Naive thymus-derived CD4-positive, alpha-beta T cell (primary cell): Measurements from ENCODE around the gene FIGNL2. TPM values are rescaled to one million over a fixed set of nuclear protein-coding genes. Genes with fewer than 3 reads are reported as not detected.

ENCODE experiments used
- ATAC-seq: fragments of 150-1000 bp; cut with Tn5 transposase; 2 replicates; pipeline ENCODE4 v1.10.0; 2021; ENCODE audit warnings: mild to moderate bottlenecking, moderate library complexity
- CTCF ChIA-PET: fragments of 350-600 bp; sonication (Branson Sonifier 250); formaldehyde crosslinking; loops from one replicate; lab custom pipeline; 2021; ENCODE audit warnings: antibody characterized with exemption; lab: Charles Lee
- POLR2A ChIA-PET: fragments of 350-600 bp; sonication (Branson Sonifier 250); formaldehyde crosslinking; loops from one replicate; lab custom pipeline; 2021; ENCODE audit warnings: antibody characterized with exemption, inconsistent platforms; lab: Charles Lee
- DNase-seq, 9 donors: peaks; one replicate each; pipeline versions ENCODE4 v3.0.0 to v3.0.0-alpha.2; 2020 to 2022; ENCODE audit warnings: mixed read lengths in 1 of 9
- H3K27ac ChIP-seq: one replicate; pipeline ENCODE4 v1.7.0; 2013; ENCODE audit warnings: mild to moderate bottlenecking, low read depth, low read length, moderate library complexity
- H3K27me3 ChIP-seq, 2 donors: one replicate each; pipeline ENCODE4 v1.7.0; 2013; ENCODE audit warnings: low read length in 2 of 2, mild to moderate bottlenecking in 2 of 2, moderate library complexity in 2 of 2; ENCODE audit not compliant: control insufficient read depth in 2 of 2, insufficient read depth in 2 of 2
- H3K36me3 ChIP-seq, 3 experiments: 1 replicate in 2 of 3; 2 replicates in 1 of 3; pipeline ENCODE4 v1.7.0; 2013; ENCODE audit warnings: low read length in 3 of 3, mild to moderate bottlenecking in 3 of 3, moderate library complexity in 1 of 3; ENCODE audit not compliant: insufficient read depth in 3 of 3, control insufficient read depth in 2 of 3
- H3K4me1 ChIP-seq, 2 donors: one replicate each; pipeline ENCODE4 v1.7.0; 2013; ENCODE audit warnings: low read length in 2 of 2, mild to moderate bottlenecking in 2 of 2, moderate library complexity in 1 of 2; ENCODE audit not compliant: control insufficient read depth in 2 of 2, insufficient read depth in 2 of 2
- H3K4me3 ChIP-seq: 2 replicates; pipeline ENCODE4 v1.7.0; 2013; ENCODE audit warnings: mild to moderate bottlenecking, low read length
- H3K9me3 ChIP-seq, 3 experiments: 1 replicate in 2 of 3; 2 replicates in 1 of 3; pipeline ENCODE4 v1.7.0; 2013; ENCODE audit warnings: low read length in 3 of 3; ENCODE audit not compliant: control insufficient read depth in 2 of 3
- H3K27ac Mint-ChIP-seq, 9 donors: one replicate each; pipeline ENCODE4 v1.8.0; 2020 to 2022; ENCODE audit warnings: mixed read lengths in 9 of 9, mild to moderate bottlenecking in 8 of 9, moderate library complexity in 5 of 9, inconsistent platforms in 2 of 9
- H3K27me3 Mint-ChIP-seq, 5 donors: one replicate each; pipeline ENCODE4 v1.8.0; 2021 to 2022; ENCODE audit warnings: mixed read lengths in 5 of 5, mild to moderate bottlenecking in 1 of 5
- H3K36me3 Mint-ChIP-seq, 5 donors: one replicate each; pipeline ENCODE4 v1.8.0; 2020 to 2022; ENCODE audit warnings: mixed read lengths in 5 of 5, mild to moderate bottlenecking in 3 of 5, inconsistent platforms in 1 of 5
- H3K4me1 Mint-ChIP-seq, 7 donors: one replicate each; pipeline ENCODE4 v1.8.0; 2020 to 2022; ENCODE audit warnings: mixed read lengths in 7 of 7, mild to moderate bottlenecking in 3 of 7, inconsistent platforms in 1 of 7
- H3K4me3 Mint-ChIP-seq, 10 donors: one replicate each; pipeline ENCODE4 v1.8.0; 2020 to 2022; ENCODE audit warnings: mild to moderate bottlenecking in 10 of 10, mixed read lengths in 10 of 10, moderate library complexity in 6 of 10, inconsistent platforms in 2 of 10
- H3K9me3 Mint-ChIP-seq, 11 donors: one replicate each; pipeline ENCODE4 v1.8.0; 2020 to 2022; ENCODE audit warnings: mixed read lengths in 11 of 11, mild to moderate bottlenecking in 4 of 11, inconsistent platforms in 1 of 11, moderate library complexity in 1 of 11
- intact Hi-C, 2 donors: fragments of 100-400 bp; cut with micrococcal nuclease; formaldehyde crosslinking; loops; one replicate each; pipeline ENCODE4 v1.15.1; 2023
- polyA plus RNA-seq, 2 donors: library from polyadenylated mRNA; unstranded; fragments of 300-500 nt; fragmentation: Illumina TruSeq; gene quantifications; one replicate each; pipeline ENCODE4 v1.2.3, GENCODE V29; 2021
- total RNA-seq, 6 experiments: library from RNA in 5 of 6; stranded (reverse) in 5 of 6; gene quantifications; 1 replicate in 5 of 6; 2 replicates in 1 of 6; pipeline ENCODE4 v1.2.3 and lab custom pipeline; 2021 to 2026

Gene FIGNL2
- total and polyA plus RNA-seq, 7 experiments from 2014 or later: 0.07 to 2.1 (median 1.3) TPM; not detected in 1

- ChIA-PET POLR2A (interaction anchor here (0.9 kb wide), 1 partner anchor 14 kb away, joined by 4 read pairs; no protein-coding TSS in a partner anchor), CTCF (interaction anchor here (0.9 kb wide), 1 partner anchor 16 kb away, joined by 3 read pairs; no protein-coding TSS in a partner anchor)
- Histone ChIP-seq H3K4me1 (peaks cover 0 to 28% of the 10 kb centered on the region in 2 donors), H3K4me3 (no peak overlapping the region), H3K9me3 (no peaks in the 10 kb centered on the region), H3K27me3 (no peaks in the 10 kb centered on the region), H3K36me3 (no peaks in the 10 kb centered on the region), H3K27ac (no peak overlapping the region)
- Mint-ChIP-seq H3K27ac (peak overlapping the region in 5 of 9 donors; percentile 16 to 46 (median 43)), H3K36me3 (no peaks in the 10 kb centered on the region), H3K9me3 (no peaks in the 10 kb centered on the region), H3K4me1 (peaks cover 33 to 39% (median 34%) of the 10 kb centered on the region in 7 donors), H3K4me3 (peak overlapping the region in 5 of 10 donors; percentile 3 to 30 (median 25)), H3K27me3 (peaks cover 0 to 21% (median 12%) of the 10 kb centered on the region in 5 donors)
- ATAC-seq: peak; percentile 50
- intact Hi-C loops: loop anchor here in 1 of 2 donors (5.0 to 10.0 kb wide), 2 partner anchors 49 to 127 kb away; partner anchors contain the start of gene ACVR1B
- peak in 2 of 9 donors; percentile 15 to 64 for DNase-seq
These were observed 20.3 kb downstream of the FIGNL2 start for GRCh38 chr12:51827925-51828818.

GRCh38 chr12:51826881-51827280 lies 21.6 kb downstream of the FIGNL2 start:
- no peak overlapping the region for H3K4me3 Mint-ChIP-seq
- ChIA-PET POLR2A (no interaction called here), CTCF (no interaction called here)
- peaks cover 25 to 35% (median 27%) of the 10 kb centered on the region in 7 donors for H3K4me1 Mint-ChIP-seq
- Histone ChIP-seq H3K36me3 (no peaks in the 10 kb centered on the region), H3K27ac (no peak overlapping the region), H3K9me3 (no peaks in the 10 kb centered on the region), H3K4me1 (peaks cover 0 to 19% of the 10 kb centered on the region in 2 donors), H3K27me3 (no peaks in the 10 kb centered on the region), H3K4me3 (no peak overlapping the region)
- no peak overlapping the region for H3K27ac Mint-ChIP-seq
- H3K36me3 Mint-ChIP-seq: no peaks in the 10 kb centered on the region
- DNase-seq: no peak
- no peaks in the 10 kb centered on the region for H3K9me3 Mint-ChIP-seq
- intact Hi-C loops: loop anchor here in 1 of 2 donors (5.0 to 10.0 kb wide), 2 partner anchors 50 to 128 kb away; partner anchors contain the start of gene ACVR1B
- H3K27me3 Mint-ChIP-seq: peaks cover 0 to 16% (median 0%) of the 10 kb centered on the region in 5 donors
- ATAC-seq: no peak

DNA sequence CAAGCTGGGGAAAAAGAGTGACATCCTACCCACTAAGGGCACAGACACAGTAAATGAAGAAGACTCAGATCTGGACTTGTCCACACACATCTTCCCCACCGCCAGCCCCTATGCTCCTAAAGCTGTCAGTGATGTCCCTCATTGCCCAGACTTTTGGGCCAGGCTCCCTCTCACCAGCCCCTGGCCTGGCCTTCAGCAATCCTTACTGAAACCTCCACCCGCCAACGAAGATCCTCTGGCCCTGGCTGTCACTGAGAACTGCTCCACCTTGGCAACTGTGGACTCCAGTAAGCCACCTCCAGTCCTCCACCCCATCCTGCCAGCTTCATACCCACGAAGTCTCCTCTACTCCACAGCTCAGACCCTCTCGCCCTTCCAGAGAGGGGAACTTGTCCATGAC lies 23.3 kb downstream of the FIGNL2 start:
- no peak overlapping the region for H3K4me3 ChIP-seq
- peaks cover 0 to 8% (median 0%) of the 10 kb centered on the region in 5 donors for H3K27me3 Mint-ChIP-seq
- CTCF ChIA-PET: interaction anchor here (1.2 kb wide), 1 partner anchor 39 kb away, joined by 4 read pairs; no protein-coding TSS in a partner anchor
- H3K27me3 ChIP-seq: no peaks in the 10 kb centered on the region
- H3K27ac ChIP-seq: no peak overlapping the region
- H3K9me3 ChIP-seq: no peaks in the 10 kb centered on the region
- no peaks in the 10 kb centered on the region for H3K9me3 Mint-ChIP-seq
- ATAC-seq: no peak
- peaks cover 25 to 35% (median 27%) of the 10 kb centered on the region in 7 donors for H3K4me1 Mint-ChIP-seq
- H3K27ac Mint-ChIP-seq: peak overlapping the region in 1 of 9 donors; percentile 45
- POLR2A ChIA-PET: interaction anchor here (1.4 kb wide), 1 partner anchor 11 kb away, joined by 3 read pairs; no protein-coding TSS in a partner anchor
- no peak overlapping the region for H3K4me3 Mint-ChIP-seq
- H3K36me3 Mint-ChIP-seq: no peaks in the 10 kb centered on the region
- intact Hi-C loops: loop anchor here in 1 of 2 donors (5.0 to 10.0 kb wide), 2 partner anchors 52 to 130 kb away; partner anchors contain the start of gene ACVR1B
- H3K36me3 ChIP-seq: peaks cover 0 to 4% (median 0%) of the 10 kb centered on the region in 3 experiments
- DNase-seq: no peak
- peaks cover 1 to 19% of the 10 kb centered on the region in 2 donors for H3K4me1 ChIP-seq

DNA sequence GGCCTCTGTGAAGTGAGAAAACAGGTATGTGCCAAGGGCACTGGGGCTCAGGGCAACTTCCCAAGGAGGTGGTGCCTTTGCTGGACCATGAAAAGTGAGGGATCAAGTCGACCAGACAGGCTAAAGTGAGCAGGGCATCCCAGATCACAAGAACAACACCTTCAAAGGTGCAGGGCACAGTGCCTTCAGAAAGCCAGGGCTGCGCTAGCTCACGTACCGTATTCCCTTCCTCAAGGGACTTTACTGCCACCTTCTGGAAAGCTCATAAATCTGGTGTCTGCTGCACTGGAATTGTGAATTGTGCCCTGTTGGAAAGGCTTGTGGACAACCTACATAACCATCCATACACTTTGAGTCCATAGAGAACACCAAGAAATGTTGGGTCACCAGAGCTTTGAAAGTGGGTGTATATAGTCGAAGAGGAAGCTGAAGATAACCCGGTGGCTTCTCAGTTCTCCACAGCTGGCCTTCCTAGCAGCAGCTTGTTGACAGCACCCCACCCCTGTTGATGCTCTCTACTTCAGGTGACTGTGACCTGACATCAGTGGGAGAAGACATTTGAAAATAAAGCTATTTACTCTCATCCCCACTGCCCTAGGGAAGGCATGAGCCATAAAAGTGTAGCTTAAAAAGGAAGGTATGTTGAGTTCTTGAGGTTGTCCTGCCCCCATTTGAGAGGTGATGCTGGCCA lies 24.5 kb downstream of the FIGNL2 start:
- Histone ChIP-seq H3K4me1 (peaks cover 5 to 24% of the 10 kb centered on the region in 2 donors), H3K27ac (no peak overlapping the region), H3K9me3 (no peaks in the 10 kb centered on the region), H3K4me3 (no peak overlapping the region), H3K27me3 (no peaks in the 10 kb centered on the region), H3K36me3 (peaks cover 0 to 4% (median 0%) of the 10 kb centered on the region in 3 experiments)
- Mint-ChIP-seq H3K4me3 (peak overlapping the region in 3 of 10 donors; percentile 4 to 17 (median 6)), H3K36me3 (no peaks in the 10 kb centered on the region), H3K9me3 (no peaks in the 10 kb centered on the region), H3K27ac (peak overlapping the region in 8 of 9 donors; percentile 16 to 68 (median 54)), H3K27me3 (peaks cover 0 to 14% (median 0%) of the 10 kb centered on the region in 5 donors), H3K4me1 (peaks cover 29 to 41% (median 32%) of the 10 kb centered on the region in 7 donors)
- POLR2A ChIA-PET: interaction anchor here (0.8 to 1.0 kb wide), 3 partner anchors 10 to 1610 kb away, joined by 3 to 4 read pairs (median 3); no protein-coding TSS in a partner anchor
- intact Hi-C loops: loop anchor here (1.0 to 10.0 kb wide), 7 partner anchors 131 to 1997 kb away; partner anchors contain the start of genes ACVR1B (in 1 of the 2), ATF1 (in 1 of the 2), NCKAP5L (in 1 of the 2) and SCN8A (in 1 of the 2)
- CTCF ChIA-PET: interaction anchor here (0.5 to 2.3 kb wide), 13 partner anchors 9 to 460 kb away, joined by 3 to 12 read pairs (median 3); partner anchors contain the start of gene SLC4A8
- DNase-seq (peak in 5 of 9 donors; percentile 27 to 47 (median 36)), ATAC-seq (no peak)

- H3K4me3 Mint-ChIP-seq: peak overlapping the region in 9 of 10 donors; percentile 3 to 79 (median 55)
- no peak for DNase-seq
- no peak overlapping the region for H3K4me3 ChIP-seq
- H3K4me1 ChIP-seq: peaks cover 5 to 16% of the 10 kb centered on the region in 2 donors
- no peak overlapping the region for H3K27ac ChIP-seq
- no peaks in the 10 kb centered on the region for H3K9me3 Mint-ChIP-seq
- H3K27me3 ChIP-seq: no peaks in the 10 kb centered on the region
- H3K36me3 Mint-ChIP-seq: no peaks in the 10 kb centered on the region
- intact Hi-C loops: loop anchor here (5.0 to 10.0 kb wide), 5 partner anchors 132 to 1996 kb away; partner anchors contain the start of genes ACVR1B (in 1 of the 2), ATF1 (in 1 of the 2), NCKAP5L (in 1 of the 2) and SCN8A (in 1 of the 2)
- ATAC-seq: no peak
- H3K27me3 Mint-ChIP-seq: peaks cover 0 to 18% (median 0%) of the 10 kb centered on the region in 5 donors
- ChIA-PET CTCF (interaction anchor here (0.6 to 2.3 kb wide), 5 partner anchors 9 to 398 kb away, joined by 3 to 12 read pairs (median 3); partner anchors contain the start of gene SLC4A8), POLR2A (interaction anchor here (0.8 to 1.2 kb wide), 3 partner anchors 9 to 52 kb away, joined by 3 to 4 read pairs (median 3); a partner anchor contains a TSS)
- peak overlapping the region in 8 of 9 donors; percentile 2 to 83 (median 60) for H3K27ac Mint-ChIP-seq
- H3K4me1 Mint-ChIP-seq: peaks cover 21 to 32% (median 26%) of the 10 kb centered on the region in 7 donors
- H3K9me3 ChIP-seq: no peaks in the 10 kb centered on the region
- H3K36me3 ChIP-seq: peaks cover 0 to 4% (median 0%) of the 10 kb centered on the region in 3 experiments
These were observed 25.6 kb downstream of the FIGNL2 start for GRCh38 chr12:51822956-51823355.
